H1 (cell line): ENCODE results near the gene CNTN5. TPM values are rescaled to one million over a fixed set of nuclear protein-coding genes. Genes with fewer than 3 reads are reported as not detected.

Source experiments
- CTCF ChIA-PET: fragments of 300-600 bp; sonication (Branson Sonifier 250); formaldehyde crosslinking; loops from one replicate; lab custom pipeline; 2021; ENCODE audit not compliant: partially characterized antibody; lab: Charles Lee
- POLR2A ChIA-PET: fragments of 300-600 bp; sonication (Branson Sonifier 250); formaldehyde crosslinking; loops from one replicate; lab custom pipeline; 2021; ENCODE audit warnings: inconsistent platforms; ENCODE audit not compliant: partially characterized antibody; lab: Charles Lee
- DNase-seq, 2 experiments: peaks; one replicate each; pipeline versions ENCODE4 v3.0.0 to v3.0.0-alpha.2; 2010 to 2022; ENCODE audit warnings: low spot score in 2 of 2, low read depth in 1 of 2, mixed read lengths in 1 of 2
- FAIRE-seq: peaks from 2 replicates; lab custom pipeline; 2011; peaks lifted over from hg19 to GRCh38; lab: Jason Lieb, UNC
- H2AFZ ChIP-seq: 2 replicates; pipeline ENCODE4 v1.8.1; 2012; ENCODE audit warnings: low read length, inconsistent platforms
- H2AK5ac ChIP-seq: 2 replicates; pipeline ENCODE4 v1.6.1; 2013; ENCODE audit warnings: low read depth, low read length
- H2BK120ac ChIP-seq: replicated peaks from 2 replicates; pipeline ENCODE3; 2013; ENCODE audit warnings: low read depth, low read length, inconsistent platforms
- H2BK12ac ChIP-seq: 2 replicates; pipeline ENCODE4 v1.6.1; 2013; ENCODE audit warnings: low read depth, low read length
- H2BK15ac ChIP-seq: 2 replicates; pipeline ENCODE4 v1.6.1; 2013; ENCODE audit warnings: low read length
- H2BK20ac ChIP-seq: 2 replicates; pipeline ENCODE4 v1.6.1; 2013; ENCODE audit warnings: low read length
- H2BK5ac ChIP-seq: 2 replicates; pipeline ENCODE4 v1.6.1; 2013; ENCODE audit warnings: low read depth, low read length
- H3K14ac ChIP-seq: 2 replicates; pipeline ENCODE4 v1.6.1; 2013; ENCODE audit warnings: inconsistent platforms; ENCODE audit not compliant: insufficient read length
- H3K18ac ChIP-seq: 2 replicates; pipeline ENCODE4 v1.6.1; 2013; ENCODE audit warnings: low read length; ENCODE audit errors: extremely low read depth
- H3K23ac ChIP-seq: 2 replicates; pipeline ENCODE4 v1.6.1; 2013; ENCODE audit warnings: inconsistent platforms; ENCODE audit not compliant: insufficient read length
- H3K23me2 ChIP-seq: 2 replicates; pipeline ENCODE4 v1.6.1; 2013; ENCODE audit warnings: low read depth, low read length
- H3K27ac ChIP-seq: 2 replicates; pipeline ENCODE4 v1.6.1; 2011; ENCODE audit warnings: low read depth, low read length, inconsistent platforms
- H3K27me3 ChIP-seq, 4 experiments: replicated peaks in 1 of 4; 1 replicate in 1 of 4; 2 replicates in 3 of 4; pipeline versions ENCODE4 v1.6.1 to v1.8.1; 2011 to 2013; ENCODE audit warnings: low read length in 3 of 4, mild to moderate bottlenecking in 3 of 4, inconsistent platforms in 2 of 4, mixed read lengths in 2 of 4, moderate library complexity in 1 of 4; ENCODE audit not compliant: control insufficient read depth in 3 of 4, insufficient read depth in 3 of 4; ENCODE audit errors: extremely low read depth in 1 of 4
- H3K36me3 ChIP-seq, 4 experiments: 2 replicates each; pipeline versions ENCODE4 v1.6.1 to v1.8.1; 2011 to 2013; ENCODE audit warnings: mild to moderate bottlenecking in 4 of 4, low read length in 3 of 4, moderate library complexity in 2 of 4, control low read depth in 1 of 4, inconsistent platforms in 1 of 4; ENCODE audit not compliant: insufficient read depth in 4 of 4, control insufficient read depth in 2 of 4
- H3K4ac ChIP-seq: replicated peaks from 2 replicates; pipeline ENCODE3; 2013; ENCODE audit warnings: low read length, low read depth, mixed read lengths, inconsistent platforms; ENCODE audit not compliant: insufficient read length
- H3K4me1 ChIP-seq, 4 experiments: replicated peaks in 1 of 4; 1 replicate in 1 of 4; 2 replicates in 3 of 4; pipeline versions ENCODE4 v1.6.1 to v1.8.1; 2011 to 2013; ENCODE audit warnings: low read length in 3 of 4, inconsistent platforms in 2 of 4, mixed read lengths in 1 of 4; ENCODE audit not compliant: insufficient read depth in 4 of 4, control insufficient read depth in 3 of 4
- H3K4me2 ChIP-seq, 2 experiments: 2 replicates each; pipeline versions ENCODE4 v1.6.1 to v1.8.1; 2011 to 2013; ENCODE audit warnings: low read depth in 2 of 2, low read length in 2 of 2, control low read depth in 1 of 2, inconsistent platforms in 1 of 2, mild to moderate bottlenecking in 1 of 2; ENCODE audit not compliant: insufficient read depth in 1 of 2
- H3K4me3 ChIP-seq, 4 experiments: fragments of 200-600, 300-600 bp in 1 of 4; sonication (generic), shearing (Covaris generic), sonication (Bioruptor Twin) in 1 of 4; 2 replicates each; pipeline versions ENCODE4 v1.5.1 to v1.8.1; 2011 to 2016; ENCODE audit warnings: low read length in 4 of 4, low read depth in 3 of 4, control low read depth in 2 of 4, inconsistent platforms in 2 of 4, mild to moderate bottlenecking in 2 of 4, mixed read lengths in 1 of 4, moderate library complexity in 1 of 4; ENCODE audit not compliant: insufficient read depth in 2 of 4; ENCODE audit errors: extremely low read depth in 1 of 4
- H3K56ac ChIP-seq: replicated peaks from 2 replicates; pipeline ENCODE3; 2013; ENCODE audit warnings: low read depth, mild to moderate bottlenecking, mixed read lengths, low read length, inconsistent platforms; ENCODE audit not compliant: insufficient read length
- H3K79me1 ChIP-seq: 2 replicates; pipeline ENCODE4 v1.6.1; 2013; ENCODE audit warnings: low read depth, low read length, control low read depth
- H3K79me2 ChIP-seq, 2 experiments: 2 replicates each; pipeline versions ENCODE4 v1.6.1 to v1.8.1; 2012 to 2013; ENCODE audit warnings: low read length in 2 of 2, mild to moderate bottlenecking in 2 of 2, inconsistent platforms in 1 of 2; ENCODE audit not compliant: insufficient read depth in 2 of 2, control insufficient read depth in 1 of 2
- H3K9ac ChIP-seq, 4 experiments: replicated peaks in 1 of 4; 1 replicate in 1 of 4; 2 replicates in 3 of 4; pipeline versions ENCODE4 v1.6.1 to v1.8.1; 2011 to 2013; ENCODE audit warnings: low read depth in 3 of 4, low read length in 3 of 4, control low read depth in 2 of 4, mild to moderate bottlenecking in 2 of 4, moderate library complexity in 2 of 4, inconsistent platforms in 1 of 4; ENCODE audit errors: extremely low read depth in 1 of 4
- H3K9me3 ChIP-seq, 2 experiments: 2 replicates each; pipeline versions ENCODE4 v1.6.1 to v1.8.1; 2012 to 2013; ENCODE audit warnings: mild to moderate bottlenecking in 2 of 2, moderate library complexity in 2 of 2, control low read depth in 1 of 2, inconsistent platforms in 1 of 2, low read depth in 1 of 2, low read length in 1 of 2, mixed read lengths in 1 of 2; ENCODE audit not compliant: insufficient read depth in 2 of 2
- H4K20me1 ChIP-seq, 2 experiments: replicated peaks in 1 of 2; 2 replicates each; pipeline versions ENCODE3 to v1.8.1; 2011 to 2013; ENCODE audit warnings: inconsistent platforms in 2 of 2, low read length in 2 of 2, mild to moderate bottlenecking in 1 of 2; ENCODE audit not compliant: insufficient read depth in 2 of 2, control insufficient read depth in 1 of 2
- H4K5ac ChIP-seq: 2 replicates; pipeline ENCODE4 v1.6.1; 2013; ENCODE audit warnings: low read length, low read depth, mixed read lengths, inconsistent platforms; ENCODE audit not compliant: insufficient read length
- H4K8ac ChIP-seq: 2 replicates; pipeline ENCODE4 v1.8.0; 2013; ENCODE audit warnings: mild to moderate bottlenecking, moderate library complexity, low read length, inconsistent platforms; ENCODE audit not compliant: insufficient read depth; ENCODE audit errors: extremely low read depth
- H4K91ac ChIP-seq: replicated peaks from 2 replicates; pipeline ENCODE3; 2013; ENCODE audit warnings: low read length, mixed read lengths, inconsistent platforms; ENCODE audit not compliant: insufficient read length
- CBX8 ChIP-seq: fragments of 300-800, 300-1000 bp; sonication (generic); IDR thresholded peaks from 2 replicates; pipeline ENCODE4 v1.7.1; 2016; ENCODE audit warnings: low read depth, low read length, borderline replicate concordance
- CEBPB ChIP-seq: IDR thresholded peaks from 2 replicates; pipeline ENCODE4 v1.6.1; 2012; ENCODE audit warnings: low read depth, low read length
- CHD1 ChIP-seq: IDR thresholded peaks from 2 replicates; pipeline ENCODE4 v1.6.1; 2012; ENCODE audit warnings: low read depth, low read length, improper control_type of control experiment
- CTBP2 ChIP-seq: IDR thresholded peaks from 2 replicates; pipeline ENCODE4 v1.7.0; 2011; ENCODE audit warnings: borderline replicate concordance, mild to moderate bottlenecking, moderate library complexity, mixed read lengths, low read length; ENCODE audit not compliant: insufficient read depth, insufficient read length
- HDAC6 ChIP-seq: IDR thresholded peaks from one replicate; pipeline ENCODE4 v1.7.1; 2012; ENCODE audit warnings: low read depth, mild to moderate bottlenecking, inconsistent platforms, low read length, moderate library complexity
- JUN ChIP-seq: IDR thresholded peaks from 2 replicates; pipeline ENCODE4 v1.6.1; 2011; ENCODE audit warnings: low read depth, mild to moderate bottlenecking, improper control_type of control experiment, low read length
- MAFK ChIP-seq: IDR thresholded peaks from 2 replicates; pipeline ENCODE4 v1.6.1; 2012; ENCODE audit warnings: low read depth, mild to moderate bottlenecking, improper control_type of control experiment, low read length
- NRF1 ChIP-seq: IDR thresholded peaks from 2 replicates; pipeline ENCODE4 v1.6.1; 2011; ENCODE audit warnings: mild to moderate bottlenecking, low read depth, low read length, improper control_type of control experiment
- POLR2AphosphoS5 ChIP-seq: IDR thresholded peaks from 2 replicates; pipeline ENCODE4 v1.6.1; 2011; ENCODE audit warnings: low read depth, low read length
- POU5F1 ChIP-seq: IDR thresholded peaks from 2 replicates; pipeline ENCODE4 v1.6.1; 2011; ENCODE audit warnings: low read depth, mild to moderate bottlenecking, low read length, moderate library complexity
- RAD21 ChIP-seq, 2 experiments: IDR thresholded peaks in 1 of 2; conservative IDR thresholded peaks in 1 of 2; 2 replicates each; pipeline ENCODE4 v1.6.1; 2011; ENCODE audit warnings: low read depth in 2 of 2, low read length in 2 of 2, improper control_type of control experiment in 1 of 2, inconsistent platforms in 1 of 2, mild to moderate bottlenecking in 1 of 2, moderate library complexity in 1 of 2
- RBBP5 ChIP-seq: IDR thresholded peaks from 2 replicates; pipeline ENCODE4 v1.7.1; 2012; ENCODE audit warnings: low read depth, mild to moderate bottlenecking, inconsistent platforms, low read length, moderate library complexity, borderline replicate concordance
- TAF1 ChIP-seq: IDR thresholded peaks from 2 replicates; pipeline ENCODE4 v1.6.1; 2011; ENCODE audit warnings: mild to moderate bottlenecking, low read depth, low read length
- YY1 ChIP-seq: IDR thresholded peaks from 2 replicates; pipeline ENCODE4 v1.6.1; 2011; ENCODE audit warnings: low read depth, mild to moderate bottlenecking, low read length
- WGBS, 2 experiments: shearing (Covaris generic) in 1 of 2; methylation state at CpG; one replicate each; pipeline versions ENCODE4 v1.1.6 to v1.1.7; 2013 to 2015; ENCODE audit warnings: low lambda C conversion rate in 2 of 2, mixed read lengths in 2 of 2, inconsistent platforms in 1 of 2, low coverage in 1 of 2, missing lambda C conversion rate in 1 of 2; ENCODE audit not compliant: insufficient replicate concordance in 2 of 2, insufficient coverage in 1 of 2, insufficient read length in 1 of 2; ENCODE audit errors: extremely low coverage in 1 of 2, missing lambda C conversion rate in 1 of 2; 5-methylcytosine and 5-hydroxymethylcytosine counted together
- polyA plus RNA-seq, 7 experiments: library from polyadenylated mRNA; depleted of rRNA in 3 of 7; stranded (reverse) in 5 of 7; unstranded in 2 of 7; fragments of >200 nt in 5 of 7; fragments of 200-250 nt in 2 of 7; gene quantifications; 1 replicate in 5 of 7; 2 replicates in 1 of 7; 4 replicates in 1 of 7; pipeline versions ENCODE4 v1.2.1 to v1.2.3, GENCODE V29; 2011 to 2013; ENCODE audit warnings: missing spikeins in 2 of 7, mixed read lengths in 2 of 7
- total RNA-seq: library from RNA; stranded (reverse); fragmentation: NEBNext Ultra II Directional; extraction: Animal tissue kit (Norgen Biotek cat#: 25700); gene quantifications from 2 replicates; pipeline ENCODE4 v1.2.1, GENCODE V29; 2021

The CNTN5 gene
- total and polyA plus RNA-seq, 2 of the 8 experiments (the other 6 are each of a cell fraction or from before 2014, with no cell fraction given), result not detected

- Histone ChIP-seq H2BK5ac (no peak overlapping the region), H3K79me1 (no peaks in the 10 kb centered on the region), H3K4me2 (no peak overlapping the region), H3K27me3 (no peaks in the 10 kb centered on the region), H3K56ac (no peak overlapping the region), H2AFZ (no peak overlapping the region), H2BK12ac (no peak overlapping the region), H3K79me2 (no peaks in the 10 kb centered on the region), H3K9me3 (no peaks in the 10 kb centered on the region), H3K4me3 (no peak overlapping the region), H3K9ac (no peak overlapping the region), H4K5ac (no peak overlapping the region), H3K4ac (no peak overlapping the region), H3K4me1 (no peaks in the 10 kb centered on the region), H3K23me2 (no peaks in the 10 kb centered on the region), H4K20me1 (no peaks in the 10 kb centered on the region), H2BK15ac (no peak overlapping the region), H3K18ac (no peak overlapping the region), H3K23ac (no peak overlapping the region), H2BK20ac (no peak overlapping the region), H3K36me3 (no peaks in the 10 kb centered on the region), H4K91ac (no peak overlapping the region), H2BK120ac (no peak overlapping the region), H2AK5ac (no peak overlapping the region), H3K14ac (no peak overlapping the region), H3K27ac (no peak overlapping the region), H4K8ac (no peak overlapping the region)
- no peak for DNase-seq
- ChIA-PET POLR2A (no interaction called here), CTCF (interaction anchor here (1.2 to 1.6 kb wide), 3 partner anchors 13 to 258 kb away, joined by 3 to 4 read pairs (median 3); no protein-coding TSS in a partner anchor)
- 87% methylated on average over 1 of the region's 1 CpG; no CpG with 5 or more reads in 1 of the 2 experiments for WGBS, 2 experiments
- TF ChIP-seq RAD21 (IDR thresholded peaks at IDR 0.05 in 1 of 2, conservative IDR thresholded peaks at IDR 0.05 in 1 of 2; ENCODE audit: low read depth in 2 of 2, low read length in 2 of 2), result no peak
- TF ChIP-seq CBX8, result no peak
- TF ChIP-seq CHD1, result no peak
- TF ChIP-seq JUN, result no peak
- TF ChIP-seq CTBP2, result no peak
- TF ChIP-seq POU5F1, result no peak
- no peak for TF ChIP-seq TAF1
- no peak for TF ChIP-seq MAFK
- TF ChIP-seq RBBP5, result no peak
- no peak for TF ChIP-seq CEBPB
- no peak for TF ChIP-seq POLR2AphosphoS5
- TF ChIP-seq HDAC6, result no peak
- TF ChIP-seq YY1, result no peak
- TF ChIP-seq NRF1, result no peak
- FAIRE-seq, result no peak
Measured at GRCh38 chr11:100315946-100316345, 1295.2 kb downstream of the CNTN5 start.
